HK-2 (cell line): ENCODE measurements around the gene CARNS1.

ENCODE experiments used
- DNase-seq: peaks from one replicate; pipeline ENCODE4 v3.0.0-alpha.2; 2018; ENCODE audit not compliant: unreplicated experiment

Gene CARNS1

DNA sequence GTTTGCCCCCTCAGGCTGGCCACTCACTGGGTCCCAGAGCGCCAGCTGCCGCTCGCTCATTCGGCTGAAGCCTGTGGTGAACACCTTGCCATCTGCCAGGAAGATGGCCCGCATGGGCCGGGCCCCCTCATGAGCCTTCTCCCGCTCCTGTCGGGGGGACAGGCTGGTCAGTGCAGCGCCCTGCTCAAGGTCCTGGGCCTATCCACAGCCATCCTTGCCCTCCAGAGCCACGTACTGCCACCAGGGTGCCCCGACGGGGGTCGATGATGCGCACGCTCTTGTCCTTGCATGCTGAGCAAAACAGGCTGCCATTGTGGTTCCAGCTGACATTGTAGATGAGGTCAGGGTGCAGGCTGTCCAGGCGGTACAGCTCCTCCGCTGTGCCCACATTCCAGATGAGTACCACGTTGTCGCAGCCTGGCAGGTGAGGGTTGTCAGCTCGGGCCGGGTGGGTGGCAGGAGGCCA is 25.7 kb downstream of the CARNS1 start:
- DNase-seq: no peak

DNA sequence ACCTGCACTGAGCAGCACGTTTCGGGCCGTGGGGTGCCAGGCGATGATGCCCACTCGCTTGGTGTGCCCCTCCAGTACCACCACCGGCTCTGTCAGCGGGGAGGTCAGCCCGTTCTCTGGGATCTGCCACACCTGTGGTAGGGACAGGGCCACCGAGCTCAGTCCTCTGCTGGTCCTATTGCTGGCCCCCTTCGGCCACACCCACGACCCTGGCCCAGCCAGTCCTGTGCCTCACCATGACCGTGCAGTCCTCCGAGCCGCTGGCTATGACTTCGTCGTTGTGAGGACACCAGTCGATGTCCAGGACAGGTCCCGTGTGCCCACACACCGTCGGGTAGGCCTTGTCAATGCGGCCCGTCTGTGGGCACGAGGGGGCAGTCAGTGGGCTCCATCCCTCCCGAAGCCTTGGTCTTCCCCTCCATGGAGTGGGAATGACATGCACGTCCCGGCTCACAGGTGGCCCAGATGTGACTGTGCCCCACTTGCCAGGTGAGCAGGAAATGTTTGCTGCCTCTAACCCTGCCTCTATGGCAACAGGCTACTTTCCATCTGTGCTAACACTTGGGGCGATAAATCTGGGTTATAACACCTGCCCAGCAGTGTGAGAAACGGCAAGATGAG is 26.4 kb downstream of the CARNS1 start:
- DNase-seq: no peak

DNA sequence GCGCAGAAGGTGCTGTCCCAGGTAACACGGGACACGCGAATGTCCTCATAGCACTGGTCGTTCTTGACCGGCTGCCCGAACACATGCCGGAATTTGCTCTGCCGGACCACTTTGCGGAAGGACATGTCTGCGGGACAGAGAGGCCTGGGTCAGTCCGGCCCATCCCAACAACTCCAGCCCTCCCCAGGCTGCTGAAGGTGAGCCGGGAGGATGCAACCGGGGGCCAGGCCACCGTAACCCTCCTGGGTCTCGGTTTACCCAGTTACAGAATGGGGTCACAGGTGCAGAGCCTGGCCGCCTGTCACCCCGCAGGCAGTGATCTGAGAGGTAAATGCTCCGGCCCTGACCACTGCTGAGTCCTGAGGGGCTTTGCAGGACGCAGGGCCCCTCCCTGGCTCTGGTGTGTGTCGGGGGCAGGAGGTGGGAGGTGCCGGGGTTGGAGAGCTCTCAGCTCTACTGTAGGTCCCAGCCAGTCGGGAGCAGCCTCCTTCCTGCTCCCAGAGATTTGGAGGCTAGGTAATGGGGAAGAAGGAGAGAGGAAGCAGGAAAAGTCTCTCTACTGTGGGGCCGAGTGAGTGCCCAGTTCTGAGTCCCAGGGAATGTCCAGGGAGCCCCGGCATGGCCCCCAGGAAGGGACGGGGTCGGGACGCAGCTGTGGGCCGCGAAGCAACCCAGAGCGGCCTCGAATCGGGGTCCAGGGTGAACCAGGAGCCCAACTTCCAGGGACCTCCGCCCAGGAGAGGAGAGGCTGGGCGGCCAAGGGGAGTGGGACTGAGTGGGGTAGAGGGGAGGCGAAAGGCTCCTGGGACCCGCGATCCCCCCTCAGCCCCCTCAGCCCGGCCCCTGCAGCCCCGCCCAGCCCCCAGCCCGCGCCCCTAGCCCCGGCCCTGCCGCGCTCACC is 27.3 kb downstream of the CARNS1 start:
- no peak for DNase-seq

DNA sequence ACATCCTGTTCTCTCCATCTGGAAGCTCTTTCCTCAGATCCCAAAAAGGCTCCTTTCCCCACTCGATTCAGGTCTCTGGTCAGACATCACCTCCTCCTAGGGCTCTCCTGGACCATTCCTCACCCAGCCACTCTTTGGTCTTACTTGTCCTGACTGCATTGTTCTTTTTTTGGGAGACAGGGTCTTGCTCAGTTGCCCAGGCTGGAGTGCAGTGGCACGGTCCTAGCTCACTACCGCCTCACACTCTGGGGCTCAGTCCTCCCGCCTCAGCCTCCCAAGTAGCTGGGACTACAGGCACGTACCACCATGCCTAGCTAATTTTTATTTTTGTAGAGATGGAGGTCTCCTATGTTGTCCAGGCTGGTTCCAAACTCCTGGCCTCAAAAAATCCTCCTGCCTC is 30.0 kb downstream of the CARNS1 start:
- no peak for DNase-seq

DNA sequence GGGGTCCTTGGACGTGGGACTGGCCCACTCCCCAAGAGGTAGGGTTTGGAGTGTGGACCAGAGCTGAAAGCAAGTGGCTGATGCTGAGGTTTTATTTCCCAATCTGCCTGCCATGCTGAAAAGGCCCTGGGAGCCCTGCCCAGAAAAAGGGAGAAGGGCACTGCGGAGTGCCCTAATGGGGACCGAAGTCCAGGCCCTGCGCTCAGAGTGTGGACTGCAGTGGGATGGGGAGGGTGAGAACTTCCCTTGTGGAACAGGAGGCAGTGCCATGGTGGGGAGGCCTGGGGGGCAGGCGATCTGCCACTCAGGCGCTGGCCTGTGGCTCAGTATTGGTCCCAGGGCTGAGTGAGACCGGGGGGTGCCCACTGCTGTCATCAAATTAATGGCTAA is 32.7 kb downstream of the CARNS1 start:
- DNase-seq: no peak

DNA sequence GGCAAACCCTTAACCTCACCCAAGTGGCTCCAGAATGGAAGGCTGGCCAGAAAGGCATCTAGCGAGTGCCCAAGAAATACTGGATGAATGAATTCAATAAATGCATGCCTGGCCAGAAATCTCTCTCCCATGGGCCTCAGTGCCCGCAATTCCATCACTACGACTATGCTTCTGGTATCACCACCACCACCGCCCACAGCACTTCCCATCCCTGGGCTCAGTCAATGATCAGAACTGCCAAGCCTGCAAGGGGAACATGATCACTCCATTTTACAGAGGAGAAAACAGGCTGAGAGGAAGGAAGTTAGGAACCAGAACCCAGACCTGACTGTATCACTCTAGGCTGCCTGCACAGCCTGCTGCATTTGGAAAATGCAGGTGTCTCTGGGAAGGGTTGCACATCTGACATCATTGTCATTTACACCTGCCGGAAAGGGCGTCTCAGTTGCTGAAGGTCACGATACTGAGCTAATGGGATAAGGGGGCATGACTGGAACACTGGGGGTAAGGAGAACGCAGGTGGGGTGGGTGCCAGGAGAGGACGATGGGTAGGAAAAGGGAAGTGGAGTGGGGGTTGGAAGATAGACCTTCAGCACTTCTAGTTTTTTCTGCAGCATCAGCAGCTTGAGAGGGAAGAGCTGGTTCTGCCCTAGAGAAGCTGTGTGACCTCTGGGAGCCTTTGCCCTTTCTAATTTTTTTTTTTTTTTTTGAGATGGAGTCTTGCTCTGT is 33.8 kb downstream of the CARNS1 start:
- DNase-seq: no peak

DNA sequence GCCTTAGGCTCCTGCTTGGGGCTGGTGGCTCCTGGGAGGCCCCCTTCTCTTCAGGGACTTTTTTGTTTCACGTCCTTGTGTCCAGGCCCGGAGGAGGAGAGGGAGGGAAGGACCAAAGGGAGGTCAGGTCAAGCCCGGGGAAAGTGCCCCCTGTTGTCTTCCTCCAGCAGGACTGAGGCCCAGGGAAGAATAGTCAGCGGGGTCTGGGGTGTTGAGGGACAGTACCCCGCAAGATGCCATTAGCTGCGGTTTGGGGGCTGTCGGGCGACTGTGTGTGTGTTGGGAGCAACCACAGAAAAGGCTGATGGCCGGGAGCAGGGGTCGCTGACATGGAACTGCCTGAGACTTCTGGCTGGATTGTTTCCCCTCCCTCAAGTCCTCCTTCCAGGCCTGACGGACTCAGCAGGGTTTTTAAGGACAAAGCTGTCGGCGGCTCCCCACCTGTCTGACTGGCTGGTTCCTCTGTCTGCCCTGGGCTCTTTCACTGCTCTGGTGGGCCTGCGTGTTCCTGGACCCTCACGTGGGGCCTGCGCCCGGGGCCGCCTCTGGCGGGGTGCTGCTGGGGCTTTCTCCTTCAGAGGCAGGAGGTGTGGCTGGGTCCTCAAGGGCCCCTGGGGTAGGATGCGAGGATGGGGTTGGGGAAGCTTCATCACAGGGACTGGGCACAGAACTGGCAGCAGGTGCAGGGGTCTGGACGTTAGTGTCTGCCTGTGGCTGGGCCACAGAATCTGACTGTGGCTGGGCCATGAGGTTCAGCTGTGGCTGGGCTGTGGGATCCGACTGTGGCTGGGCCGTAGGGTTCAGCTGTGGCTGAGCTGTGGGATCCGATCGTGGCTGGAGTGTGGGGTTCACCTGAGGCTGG is 35.5 kb downstream of the CARNS1 start:
- no peak for DNase-seq

DNA sequence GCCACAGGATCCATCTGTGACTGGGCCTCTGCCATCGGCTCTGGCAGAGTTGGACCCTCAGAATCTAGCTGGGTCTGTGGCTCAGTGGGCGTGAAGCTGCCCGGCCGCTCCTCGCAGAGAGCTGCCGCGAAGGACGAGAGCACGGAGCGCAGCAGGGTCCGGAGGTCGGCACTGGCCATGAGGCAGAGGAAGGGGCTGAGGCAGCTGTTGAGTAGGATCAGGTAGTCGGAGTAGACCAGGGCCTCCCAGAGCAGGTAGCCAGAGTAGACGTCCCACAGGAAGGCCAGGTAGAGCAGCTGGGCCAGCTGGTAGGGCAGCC is 36.1 kb downstream of the CARNS1 start:
- no peak for DNase-seq

DNA sequence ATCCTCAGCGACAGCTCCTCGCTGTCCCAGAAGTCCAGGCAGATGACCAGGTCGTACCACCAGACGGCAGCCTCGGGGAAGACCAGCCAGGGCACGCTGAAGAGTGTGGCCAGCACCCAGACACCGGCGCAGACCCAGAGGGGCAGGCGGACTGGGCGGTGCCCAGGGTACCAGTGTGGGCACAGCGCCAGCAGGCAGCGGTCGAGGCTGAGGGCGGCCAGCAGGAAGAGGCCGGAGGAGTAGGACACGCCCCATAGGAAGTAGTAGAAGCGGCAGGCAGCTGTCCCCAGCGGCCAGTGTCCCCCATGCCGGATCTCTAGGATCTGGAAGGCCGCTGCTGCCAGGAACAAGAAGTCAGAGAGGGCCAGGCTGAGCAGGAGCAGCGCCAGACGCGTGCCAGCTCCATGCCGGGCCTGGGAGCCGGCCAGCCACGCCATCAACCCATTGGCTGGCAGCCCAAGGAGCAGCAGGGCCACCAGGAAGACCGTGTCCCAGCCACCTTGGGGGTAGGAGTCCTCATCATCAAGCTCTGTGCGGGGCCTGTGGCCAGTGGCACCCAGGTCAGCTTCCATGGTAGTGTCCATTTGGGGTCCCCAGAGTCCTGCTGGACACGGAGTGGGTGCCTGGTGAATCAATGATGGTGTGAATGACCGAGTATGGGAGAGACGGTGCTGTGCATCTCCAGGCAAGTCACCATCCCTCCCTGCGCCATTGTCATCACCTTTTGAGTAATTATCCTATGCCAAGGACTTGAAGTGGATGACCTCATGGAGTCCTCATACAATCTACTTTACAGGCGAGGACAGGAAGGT is 36.9 kb downstream of the CARNS1 start, which contains the start of gene GPR152:
GPR152 (minus strand) TSS at position 589 of the 812 bp plus-strand sequence; CDS start at position 584, 5 bp downstream.
- DNase-seq: no peak

DNA sequence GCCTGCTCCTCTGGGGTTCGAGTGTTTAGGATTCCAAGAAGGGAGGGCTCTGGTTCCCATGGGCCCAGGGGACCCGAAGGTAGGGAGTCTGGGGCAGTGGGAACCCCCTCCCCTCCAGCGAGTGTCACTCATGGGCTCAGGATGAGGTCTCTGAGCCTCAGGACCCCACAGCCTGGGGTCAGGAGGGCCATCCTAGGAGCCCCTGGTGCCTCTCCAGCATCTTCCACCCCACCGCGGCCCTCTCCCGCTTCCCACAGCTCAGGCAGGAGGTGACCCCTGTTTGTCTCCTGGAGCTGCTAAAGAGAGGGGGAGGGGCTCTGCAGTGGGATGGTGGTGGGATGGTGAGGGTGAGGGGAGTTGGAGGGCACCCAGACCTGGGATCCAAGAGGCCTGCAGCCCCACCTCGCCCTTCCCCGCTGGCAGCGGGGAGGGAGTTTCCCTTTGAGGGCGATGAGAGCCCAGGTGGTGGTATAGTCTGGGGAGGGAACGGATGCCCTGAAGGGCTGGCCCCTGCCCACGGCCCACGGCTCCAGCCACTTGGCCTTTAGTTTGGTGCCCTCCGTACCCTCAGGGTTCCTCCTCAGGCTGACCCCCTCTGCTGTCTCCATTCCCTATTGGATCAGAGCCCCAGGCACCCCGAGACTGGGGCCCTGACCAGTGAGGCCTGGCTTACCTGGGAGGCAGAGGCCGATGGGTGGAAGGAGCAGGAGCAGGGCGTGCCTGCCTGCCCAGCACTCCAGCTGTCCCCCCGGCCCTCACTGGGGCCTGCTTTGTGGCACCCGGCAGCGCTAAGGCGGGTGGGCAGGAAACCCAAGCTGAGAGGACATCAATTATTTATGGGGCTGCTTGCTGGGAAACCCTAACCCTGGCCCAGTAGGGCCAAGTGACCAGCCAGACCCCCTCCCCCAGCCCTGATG is 38.6 kb downstream of the CARNS1 start:
- DNase-seq: no peak

DNA sequence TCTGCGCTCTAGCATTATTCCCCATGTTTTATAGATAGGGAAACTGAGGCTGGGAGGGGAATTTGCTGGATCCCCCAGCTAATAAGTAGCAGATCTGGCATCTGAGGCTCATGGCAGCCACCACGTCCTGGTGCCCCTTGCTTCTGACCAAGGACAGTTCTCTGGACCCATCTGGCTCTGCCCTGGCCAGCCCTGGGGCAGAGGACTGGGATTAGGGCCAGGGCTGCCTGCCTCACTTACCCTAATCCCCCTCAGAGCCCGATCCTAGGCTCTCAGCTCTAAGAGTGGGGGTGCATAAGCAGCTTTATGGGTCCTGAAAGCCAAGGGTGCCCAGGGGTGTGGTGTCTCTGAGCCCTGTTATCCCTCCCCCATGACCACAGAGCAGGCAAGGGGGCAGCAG is 39.6 kb downstream of the CARNS1 start, which contains the start of gene CABP4:
CABP4 (plus strand) TSS at position 301 of the 400 bp plus-strand sequence; CDS start at position 371, 70 bp downstream.
- DNase-seq: no peak

DNA sequence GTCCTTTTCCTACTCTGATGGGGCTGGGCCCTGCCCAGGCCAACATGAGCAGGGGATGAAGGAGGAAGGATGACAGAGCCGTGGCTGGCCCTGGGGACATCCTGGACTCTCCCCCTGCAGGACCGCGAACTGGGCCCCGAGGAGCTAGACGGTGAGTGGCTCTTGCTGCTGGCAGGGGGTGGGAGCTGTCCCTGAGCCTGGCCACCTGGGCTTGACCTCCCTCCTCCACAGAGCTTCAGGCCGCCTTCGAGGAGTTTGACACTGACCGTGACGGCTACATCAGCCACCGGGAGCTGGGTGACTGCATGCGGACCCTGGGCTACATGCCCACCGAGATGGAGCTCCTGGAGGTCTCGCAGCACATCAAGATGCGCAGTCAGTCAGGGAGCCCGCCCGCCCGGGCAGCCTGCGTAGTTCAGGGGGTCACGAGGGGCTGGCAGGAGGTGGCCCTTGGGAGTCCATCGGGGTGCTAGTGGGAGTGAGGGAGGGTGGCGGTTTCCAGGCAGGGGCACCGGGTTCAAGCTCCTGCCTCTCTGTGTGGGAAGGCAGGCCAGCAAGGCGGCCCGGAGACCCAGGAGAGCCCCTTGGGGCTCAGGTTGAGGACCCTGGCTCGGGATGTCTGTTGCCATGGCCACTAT is 40.7 kb downstream of the CARNS1 start:
- DNase-seq: no peak

DNA sequence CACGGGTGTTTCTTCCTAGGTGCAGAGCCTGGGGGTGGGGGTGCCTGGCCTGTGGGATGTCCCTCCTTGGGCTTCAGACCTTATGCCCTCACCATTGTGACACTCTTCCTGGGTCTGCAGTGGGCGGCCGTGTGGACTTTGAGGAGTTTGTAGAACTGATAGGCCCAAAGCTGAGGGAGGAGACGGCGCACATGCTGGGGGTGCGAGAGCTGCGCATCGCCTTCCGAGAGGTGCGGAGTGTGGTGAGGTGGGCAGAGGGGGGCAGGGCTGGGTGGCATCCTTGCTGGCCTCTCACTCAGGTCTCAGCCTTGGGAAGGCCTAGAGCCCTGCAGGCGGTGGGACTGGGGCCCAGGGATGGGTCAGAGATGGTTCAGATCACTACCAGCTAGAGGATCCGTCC is 42.0 kb downstream of the CARNS1 start:
- no peak for DNase-seq

DNA sequence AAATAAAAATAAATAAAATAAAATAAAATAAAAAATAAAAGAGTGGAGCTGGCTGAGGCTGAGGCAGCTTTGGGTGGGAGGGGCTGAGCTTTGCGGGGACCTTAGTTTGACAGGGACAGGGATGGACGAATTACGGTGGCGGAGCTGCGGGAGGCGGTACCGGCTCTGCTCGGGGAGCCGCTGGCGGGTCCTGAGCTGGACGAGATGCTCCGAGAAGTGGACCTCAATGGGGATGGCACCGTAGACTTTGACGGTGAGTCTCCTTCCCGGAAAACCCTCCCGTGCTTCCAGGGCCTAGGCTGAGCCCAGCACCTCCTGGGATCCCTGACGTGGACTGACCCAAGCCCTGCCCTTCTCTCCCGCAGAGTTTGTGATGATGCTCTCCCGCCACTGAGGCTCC is 42.8 kb downstream of the CARNS1 start:
- DNase-seq: no peak

DNA sequence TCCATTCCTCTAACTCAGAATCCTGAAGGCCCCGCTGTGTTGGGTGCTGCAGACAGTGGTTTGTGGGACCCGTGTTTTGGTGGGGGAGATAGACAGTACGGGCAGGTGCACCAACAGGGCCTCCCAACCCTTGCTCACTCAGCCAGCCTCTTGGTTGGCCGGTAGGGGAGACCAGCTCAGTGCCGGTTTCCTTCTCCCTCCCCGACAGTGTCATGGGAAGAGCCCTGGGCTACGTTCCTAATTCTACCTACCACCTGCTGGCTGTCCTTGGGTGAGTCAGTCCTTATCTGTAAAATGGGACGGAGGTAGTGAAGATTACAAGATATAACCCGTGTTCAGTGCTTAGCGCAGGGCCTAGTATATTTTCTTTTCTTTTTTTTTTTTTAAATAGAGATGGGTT is 47.7 kb downstream of the CARNS1 start:
- DNase-seq: no peak

DNA sequence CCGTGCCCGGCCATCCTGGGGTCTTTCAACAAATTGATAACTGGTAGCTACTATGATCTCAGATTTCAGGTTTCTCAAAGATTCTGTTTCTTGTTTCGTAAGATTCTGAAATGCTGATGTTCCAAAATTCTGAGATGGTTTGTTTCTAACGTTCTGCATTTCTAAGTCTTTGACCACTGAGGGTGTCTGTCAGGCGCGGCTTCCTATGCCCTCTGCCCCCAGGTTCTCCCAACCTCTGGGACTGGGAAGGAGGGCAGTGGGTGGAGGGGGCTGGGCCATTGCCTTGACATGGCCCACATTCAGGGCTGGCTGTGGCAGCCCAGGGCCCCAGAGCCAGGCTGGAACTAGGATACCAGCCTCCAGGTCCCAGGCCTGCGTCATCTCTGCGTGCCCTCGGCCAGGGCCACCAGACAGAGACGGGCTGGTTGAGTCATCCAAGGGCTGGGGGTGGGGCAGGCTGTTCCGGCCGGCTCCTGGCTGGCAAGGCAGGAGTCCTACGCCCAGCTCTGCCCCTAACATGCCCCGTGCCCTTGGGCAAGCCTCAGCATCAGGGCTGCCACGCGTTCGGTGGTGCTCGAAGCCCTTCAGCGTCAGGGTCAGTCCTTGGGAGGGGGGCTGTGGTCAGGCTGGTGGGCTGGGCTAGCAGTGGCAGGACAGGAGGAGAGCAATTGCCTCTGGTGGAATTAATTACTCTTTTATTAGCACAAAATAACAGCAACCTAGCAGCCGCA is 48.4 kb downstream of the CARNS1 start:
- peak; percentile 86 for DNase-seq

DNA sequence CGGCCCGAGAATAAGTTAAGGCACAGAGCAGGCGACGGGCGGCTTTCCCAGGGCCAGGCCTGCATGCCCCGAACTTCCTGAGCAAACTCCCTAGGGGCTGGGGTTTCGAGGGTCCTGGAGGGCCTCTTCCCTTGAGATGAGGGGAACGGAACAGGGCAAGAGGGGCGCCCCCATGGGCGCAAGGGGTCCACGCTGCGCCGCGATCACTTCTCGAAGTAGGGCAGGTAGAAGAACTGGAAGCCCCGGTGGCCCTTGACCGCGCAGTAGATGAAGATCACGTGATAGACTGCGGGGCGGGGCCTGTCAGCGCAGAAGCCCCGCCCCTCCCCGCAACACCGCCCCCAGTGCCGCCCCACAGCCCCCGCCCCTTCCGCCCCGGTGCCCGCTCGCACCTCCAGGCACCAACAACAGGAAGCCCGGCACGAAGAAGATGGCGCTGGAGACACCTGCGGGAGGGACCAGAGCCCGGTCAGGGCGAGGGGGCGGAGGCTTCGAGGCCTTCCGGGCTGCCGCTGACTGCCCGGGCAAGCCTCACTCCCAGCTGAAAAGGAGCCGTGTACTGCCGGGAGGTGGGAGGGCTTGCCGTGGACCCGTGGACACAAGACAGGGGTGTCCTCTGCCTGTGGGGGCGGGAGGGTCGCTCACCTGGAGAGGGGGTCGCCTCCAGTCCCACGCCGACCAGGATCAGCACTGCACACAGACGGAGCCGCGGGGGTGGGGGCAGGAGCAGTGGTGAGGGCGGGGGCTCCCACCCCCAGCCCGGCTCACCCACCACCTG is 49.1 kb downstream of the CARNS1 start:
- peak; percentile 90 for DNase-seq

DNA sequence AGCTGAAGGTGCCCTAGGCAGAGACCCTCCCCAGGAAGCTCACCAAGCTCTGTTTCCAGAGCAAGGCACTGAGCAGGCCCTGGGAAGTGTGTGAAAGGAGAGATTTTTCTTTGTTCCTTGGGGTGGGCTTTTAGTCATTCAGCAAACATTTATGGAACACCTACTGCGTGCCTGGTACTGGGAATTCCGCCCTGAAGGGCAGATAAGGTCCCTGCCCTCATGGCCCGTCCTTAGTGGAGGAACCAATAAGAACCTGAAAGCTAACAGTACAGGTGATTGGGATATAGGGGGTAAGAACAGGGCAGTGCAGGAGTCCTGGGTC is 49.7 kb downstream of the CARNS1 start:
- DNase-seq: no peak
